Measurements from ENCODE around the gene GAS2.
A peak's percentile ranks its signal among the peaks of the same experiment; 100 is the strongest.

The GAS2 gene

GRCh38 chr11:22711071-22711770, 44.8 kb downstream of the GAS2 start:
- Mint-ChIP-seq H3K9me3 (peaks cover 27% of the 10 kb centered on the region), H3K4me3 (no peak overlapping the region), H3K27ac (peak overlapping the region; percentile 9 to 47 (median 14)), H3K27me3 (ENCODE audit: low read depth) (no peaks in the 10 kb centered on the region), H3K4me1 (peaks cover 6% of the 10 kb centered on the region), H3K36me3 (ENCODE audit: low read depth) (peaks cover 50% of the 10 kb centered on the region)
- TF ChIP-seq, protein P1, sequence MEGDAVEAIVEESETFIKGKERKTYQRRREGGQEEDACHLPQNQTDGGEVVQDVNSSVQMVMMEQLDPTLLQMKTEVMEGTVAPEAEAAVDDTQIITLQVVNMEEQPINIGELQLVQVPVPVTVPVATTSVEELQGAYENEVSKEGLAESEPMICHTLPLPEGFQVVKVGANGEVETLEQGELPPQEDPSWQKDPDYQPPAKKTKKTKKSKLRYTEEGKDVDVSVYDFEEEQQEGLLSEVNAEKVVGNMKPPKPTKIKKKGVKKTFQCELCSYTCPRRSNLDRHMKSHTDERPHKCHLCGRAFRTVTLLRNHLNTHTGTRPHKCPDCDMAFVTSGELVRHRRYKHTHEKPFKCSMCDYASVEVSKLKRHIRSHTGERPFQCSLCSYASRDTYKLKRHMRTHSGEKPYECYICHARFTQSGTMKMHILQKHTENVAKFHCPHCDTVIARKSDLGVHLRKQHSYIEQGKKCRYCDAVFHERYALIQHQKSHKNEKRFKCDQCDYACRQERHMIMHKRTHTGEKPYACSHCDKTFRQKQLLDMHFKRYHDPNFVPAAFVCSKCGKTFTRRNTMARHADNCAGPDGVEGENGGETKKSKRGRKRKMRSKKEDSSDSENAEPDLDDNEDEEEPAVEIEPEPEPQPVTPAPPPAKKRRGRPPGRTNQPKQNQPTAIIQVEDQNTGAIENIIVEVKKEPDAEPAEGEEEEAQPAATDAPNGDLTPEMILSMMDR (IDR thresholded peaks at IDR 0.05; ENCODE audit: unreplicated experiment in 3 of 3): no peak

DNA sequence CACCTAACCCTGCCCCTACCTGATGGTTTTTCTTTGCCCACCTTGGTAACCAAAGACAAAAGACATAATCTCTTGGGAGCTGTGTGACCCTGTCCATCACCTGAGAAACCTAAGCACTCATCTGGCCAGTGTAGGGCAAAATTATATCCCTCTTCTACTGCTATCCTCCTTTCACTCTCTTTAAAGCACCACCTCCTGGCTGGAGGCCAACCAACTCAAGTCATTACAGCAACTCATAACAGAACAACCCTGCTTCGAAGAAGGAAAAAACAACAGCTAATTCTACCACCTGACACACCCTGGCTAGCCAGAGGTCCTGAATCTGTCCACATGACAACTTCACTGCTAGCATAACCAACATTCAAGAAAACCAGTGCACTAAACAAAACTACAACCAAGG, 45.5 kb downstream of the GAS2 start:
- H3K4me1 Mint-ChIP-seq: peaks cover 6% of the 10 kb centered on the region
- H3K27me3 Mint-ChIP-seq (ENCODE audit: low read depth): no peaks in the 10 kb centered on the region
- TF ChIP-seq, protein P1 (IDR thresholded peaks at IDR 0.05; ENCODE audit: unreplicated experiment in 3 of 3): no peak
- H3K27ac Mint-ChIP-seq: peak overlapping the region in 2 of 3 experiments; percentile 11 to 30
- H3K4me3 Mint-ChIP-seq: no peak overlapping the region
- peaks cover 31% of the 10 kb centered on the region for H3K9me3 Mint-ChIP-seq
- H3K36me3 Mint-ChIP-seq (ENCODE audit: low read depth): peaks cover 50% of the 10 kb centered on the region

GRCh38 chr11:22713336-22713735, 46.9 kb downstream of the GAS2 start:
- peaks cover 44% of the 10 kb centered on the region for H3K36me3 Mint-ChIP-seq (ENCODE audit: low read depth)
- no peak overlapping the region for H3K27ac Mint-ChIP-seq
- no peak overlapping the region for H3K4me3 Mint-ChIP-seq
- H3K9me3 Mint-ChIP-seq: peaks cover 38% of the 10 kb centered on the region
- TF ChIP-seq, protein P1 (IDR thresholded peaks at IDR 0.05; ENCODE audit: unreplicated experiment in 3 of 3): no peak
- H3K4me1 Mint-ChIP-seq: peaks cover 6% of the 10 kb centered on the region
- no peaks in the 10 kb centered on the region for H3K27me3 Mint-ChIP-seq (ENCODE audit: low read depth)

DNA sequence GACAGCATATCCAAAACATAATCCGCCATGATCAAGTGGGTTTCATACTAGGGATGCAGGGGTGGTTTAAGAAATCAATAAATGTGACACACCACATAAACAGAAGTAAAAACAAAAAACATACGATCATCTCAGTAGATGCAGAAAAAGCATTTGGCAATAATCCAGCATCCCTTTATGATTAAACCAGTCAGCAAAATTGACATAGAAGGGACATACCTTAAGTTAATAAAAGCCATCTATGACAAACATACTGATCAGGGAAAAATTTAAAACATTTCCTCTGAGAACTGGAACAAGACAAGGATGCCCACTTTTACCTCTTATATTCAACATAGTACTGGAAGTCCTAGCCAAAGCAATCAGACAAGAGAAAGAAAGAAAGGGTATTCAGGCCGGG, 49.6 kb downstream of the GAS2 start:
- Mint-ChIP-seq H3K27ac (no peak overlapping the region), H3K36me3 (ENCODE audit: low read depth) (peaks cover 37% of the 10 kb centered on the region)

GRCh38 chr11:22720457-22720856, 54.0 kb downstream of the GAS2 start:
- TF ChIP-seq, protein P1 (IDR thresholded peaks at IDR 0.05; ENCODE audit: unreplicated experiment in 3 of 3): no peak
- peaks cover 12% of the 10 kb centered on the region for H3K36me3 Mint-ChIP-seq (ENCODE audit: low read depth)
- H3K4me1 Mint-ChIP-seq: no peaks in the 10 kb centered on the region
- peak overlapping the region; percentile 6 to 61 (median 57) for H3K27ac Mint-ChIP-seq
- H3K4me3 Mint-ChIP-seq: no peak overlapping the region
- H3K9me3 Mint-ChIP-seq: peaks cover 19% of the 10 kb centered on the region
- H3K27me3 Mint-ChIP-seq (ENCODE audit: low read depth): no peaks in the 10 kb centered on the region

More for the DNA sequence above, 49.6 kb downstream of the GAS2 start:
- TF ChIP-seq, protein P1 (IDR thresholded peaks at IDR 0.05; ENCODE audit: unreplicated experiment in 3 of 3): no peak
- no peaks in the 10 kb centered on the region for H3K27me3 Mint-ChIP-seq (ENCODE audit: low read depth)
- H3K4me3 Mint-ChIP-seq: no peak overlapping the region
- H3K4me1 Mint-ChIP-seq: peaks cover 4% of the 10 kb centered on the region
- peaks cover 38% of the 10 kb centered on the region for H3K9me3 Mint-ChIP-seq

GRCh38 chr11:22723274-22723673, 56.9 kb downstream of the GAS2 start:
- H3K4me3 Mint-ChIP-seq: no peak overlapping the region
- H3K36me3 Mint-ChIP-seq (ENCODE audit: low read depth): no peaks in the 10 kb centered on the region
- no peaks in the 10 kb centered on the region for H3K27me3 Mint-ChIP-seq (ENCODE audit: low read depth)
- no peak overlapping the region for H3K27ac Mint-ChIP-seq
- TF ChIP-seq, protein P1 (IDR thresholded peaks at IDR 0.05; ENCODE audit: unreplicated experiment in 3 of 3): no peak
- no peaks in the 10 kb centered on the region for H3K9me3 Mint-ChIP-seq
- H3K4me1 Mint-ChIP-seq: no peaks in the 10 kb centered on the region
